ENCODE measurements around the gene DDAH2.

DNA sequence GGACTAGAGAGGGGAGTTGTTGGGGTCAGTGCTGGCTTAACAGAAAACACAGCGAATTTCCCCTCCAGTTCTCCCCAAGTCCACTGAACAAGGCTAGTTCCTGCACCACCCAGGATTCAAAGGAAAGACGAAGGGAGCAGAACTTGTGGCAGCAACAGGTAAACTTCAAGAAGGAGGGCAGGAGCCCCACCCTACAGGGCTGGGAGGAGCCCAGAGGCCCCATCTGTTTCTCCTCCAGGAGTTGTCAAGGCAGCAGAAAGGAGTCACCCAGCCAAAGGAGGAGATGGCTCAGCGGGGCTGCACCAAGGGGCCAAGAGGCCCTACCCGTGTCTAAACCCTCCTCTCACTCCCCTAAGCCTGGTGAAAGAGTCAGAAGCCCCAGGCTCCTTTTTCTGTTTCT, 35.1 kb upstream of the DDAH2 start:
- TF ChIP-seq, protein P1, sequence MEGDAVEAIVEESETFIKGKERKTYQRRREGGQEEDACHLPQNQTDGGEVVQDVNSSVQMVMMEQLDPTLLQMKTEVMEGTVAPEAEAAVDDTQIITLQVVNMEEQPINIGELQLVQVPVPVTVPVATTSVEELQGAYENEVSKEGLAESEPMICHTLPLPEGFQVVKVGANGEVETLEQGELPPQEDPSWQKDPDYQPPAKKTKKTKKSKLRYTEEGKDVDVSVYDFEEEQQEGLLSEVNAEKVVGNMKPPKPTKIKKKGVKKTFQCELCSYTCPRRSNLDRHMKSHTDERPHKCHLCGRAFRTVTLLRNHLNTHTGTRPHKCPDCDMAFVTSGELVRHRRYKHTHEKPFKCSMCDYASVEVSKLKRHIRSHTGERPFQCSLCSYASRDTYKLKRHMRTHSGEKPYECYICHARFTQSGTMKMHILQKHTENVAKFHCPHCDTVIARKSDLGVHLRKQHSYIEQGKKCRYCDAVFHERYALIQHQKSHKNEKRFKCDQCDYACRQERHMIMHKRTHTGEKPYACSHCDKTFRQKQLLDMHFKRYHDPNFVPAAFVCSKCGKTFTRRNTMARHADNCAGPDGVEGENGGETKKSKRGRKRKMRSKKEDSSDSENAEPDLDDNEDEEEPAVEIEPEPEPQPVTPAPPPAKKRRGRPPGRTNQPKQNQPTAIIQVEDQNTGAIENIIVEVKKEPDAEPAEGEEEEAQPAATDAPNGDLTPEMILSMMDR (IDR thresholded peaks at IDR 0.05) = no peak
- no peak for TF ChIP-seq ZFX (IDR thresholded peaks at IDR 0.05; ENCODE audit: borderline replicate concordance)

Data from 22Rv1 (cell line).